GM12891 (cell line): ENCODE measurements around the gene ATP1B1.
A peak's percentile ranks its signal among the peaks of the same experiment; 100 is the strongest.
"Not testable (repeated sequence)": the region's sequence is repeated elsewhere in the genome, so short reads cannot be mapped to it uniquely, and the experiment has no call there.

Experiments used
- DNase-seq: peaks from one replicate; pipeline ENCODE4 v3.0.0; 2011; ENCODE audit warnings: low spot score; ENCODE audit not compliant: insufficient read length
- FAIRE-seq: peaks from 2 replicates; lab custom pipeline; 2011; peaks lifted over from hg19 to GRCh38; lab: Jason Lieb, UNC
- PAX5 ChIP-seq: IDR thresholded peaks from 2 replicates; pipeline ENCODE4 v1.6.1; 2011; ENCODE audit warnings: low read length, moderate library complexity, mild to moderate bottlenecking; ENCODE audit not compliant: insufficient read depth, severe bottlenecking
- POLR2A ChIP-seq: IDR thresholded peaks from 2 replicates; pipeline ENCODE4 v1.6.1; 2011; ENCODE audit warnings: low read depth, low read length, control low read depth
- POLR2AphosphoS5 ChIP-seq: IDR thresholded peaks from 2 replicates; pipeline ENCODE4 v1.6.1; 2011; ENCODE audit warnings: low read depth, low read length, control low read depth
- POU2F2 ChIP-seq: IDR thresholded peaks from 2 replicates; pipeline ENCODE4 v1.6.1; 2011; ENCODE audit warnings: low read depth, mild to moderate bottlenecking, control low read depth, low read length, moderate library complexity
- SPI1 ChIP-seq: IDR thresholded peaks from 2 replicates; pipeline ENCODE4 v1.6.1; 2011; ENCODE audit warnings: low read depth, low read length, control low read depth
- TAF1 ChIP-seq: IDR thresholded peaks from 2 replicates; pipeline ENCODE4 v1.6.1; 2011; ENCODE audit warnings: low read depth, low read length, control low read depth

Gene ATP1B1

DNA sequence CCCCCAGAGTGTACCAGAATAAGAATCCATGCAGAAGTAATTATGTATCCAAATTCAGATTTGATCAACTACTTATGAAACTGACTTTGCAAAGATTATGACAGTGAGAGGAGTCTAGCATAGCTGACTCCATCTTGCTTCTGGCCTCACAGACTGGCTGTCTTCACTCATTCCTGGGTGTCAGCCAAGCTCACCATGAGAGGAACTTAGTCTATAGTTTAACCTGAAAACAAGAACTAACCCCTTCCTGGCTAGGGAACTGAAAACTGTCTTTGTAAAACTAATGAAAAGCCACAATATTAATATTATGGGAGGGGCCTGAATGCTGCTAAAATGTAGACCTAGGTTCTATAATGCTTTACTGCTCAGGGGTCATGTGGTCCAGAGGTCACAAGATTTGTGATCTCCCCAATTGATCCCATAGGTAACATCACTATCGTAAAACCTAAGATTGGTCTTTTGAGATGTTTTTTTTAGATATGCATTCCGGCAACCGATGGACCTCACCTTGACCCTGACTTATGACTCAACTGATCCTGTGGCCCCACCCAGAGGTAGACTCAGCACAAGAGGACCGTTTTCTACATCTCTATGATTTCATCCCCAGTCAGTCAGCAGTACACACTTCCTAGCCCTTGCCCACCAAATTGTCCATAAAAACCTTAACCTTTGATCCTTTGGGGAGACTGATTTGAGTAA, 55.2 kb downstream of the ATP1B1 start:
- FAIRE-seq (peak; percentile 85), DNase-seq (no peak)
- TF ChIP-seq SPI1 = peak; percentile 89
- TF ChIP-seq TAF1 = no peak

- no peak for DNase-seq
- TF ChIP-seq TAF1 (no peak), POU2F2 (no peak), SPI1 (no peak), POLR2AphosphoS5 (no peak), PAX5 (no peak), POLR2A (no peak)
- FAIRE-seq = peak; percentile 52
Measured at GRCh38 chr1:169163059-169163458, 56.6 kb downstream of the ATP1B1 start.

DNA sequence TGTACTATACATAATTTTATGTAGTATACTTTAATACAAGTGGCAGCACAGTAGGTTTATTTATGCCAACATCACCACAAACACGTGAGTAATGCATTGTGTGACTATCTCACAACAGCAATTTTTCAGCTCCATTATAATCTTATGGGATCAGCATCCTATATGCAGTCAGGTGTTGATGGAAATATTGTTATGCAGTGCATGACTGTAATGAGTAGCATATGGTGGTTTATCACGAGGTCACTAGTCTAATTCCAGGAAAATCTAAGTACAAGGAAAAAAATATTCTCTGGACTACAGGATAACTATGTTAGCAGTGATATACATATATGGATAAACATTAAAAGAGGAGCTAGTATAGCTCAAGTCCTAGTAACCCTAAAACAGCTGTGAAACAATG, 69.0 kb downstream of the ATP1B1 start:
- FAIRE-seq (no peak), DNase-seq (no peak)
- TF ChIP-seq SPI1 = no peak
- TF ChIP-seq PAX5 = no peak
- no peak for TF ChIP-seq POU2F2
- no peak for TF ChIP-seq TAF1
- no peak for TF ChIP-seq POLR2AphosphoS5
- no peak for TF ChIP-seq POLR2A

- DNase-seq, FAIRE-seq: not testable (repeated sequence)
Measured at GRCh38 chr1:169179431-169179830, 72.9 kb downstream of the ATP1B1 start.

GRCh38 chr1:169180174-169180573, 73.7 kb downstream of the ATP1B1 start:
- TF ChIP-seq POU2F2 = no peak
- no peak for TF ChIP-seq TAF1
- no peak for FAIRE-seq
- no peak for DNase-seq
